ENCODE results near the gene ARHGAP26.

DNA sequence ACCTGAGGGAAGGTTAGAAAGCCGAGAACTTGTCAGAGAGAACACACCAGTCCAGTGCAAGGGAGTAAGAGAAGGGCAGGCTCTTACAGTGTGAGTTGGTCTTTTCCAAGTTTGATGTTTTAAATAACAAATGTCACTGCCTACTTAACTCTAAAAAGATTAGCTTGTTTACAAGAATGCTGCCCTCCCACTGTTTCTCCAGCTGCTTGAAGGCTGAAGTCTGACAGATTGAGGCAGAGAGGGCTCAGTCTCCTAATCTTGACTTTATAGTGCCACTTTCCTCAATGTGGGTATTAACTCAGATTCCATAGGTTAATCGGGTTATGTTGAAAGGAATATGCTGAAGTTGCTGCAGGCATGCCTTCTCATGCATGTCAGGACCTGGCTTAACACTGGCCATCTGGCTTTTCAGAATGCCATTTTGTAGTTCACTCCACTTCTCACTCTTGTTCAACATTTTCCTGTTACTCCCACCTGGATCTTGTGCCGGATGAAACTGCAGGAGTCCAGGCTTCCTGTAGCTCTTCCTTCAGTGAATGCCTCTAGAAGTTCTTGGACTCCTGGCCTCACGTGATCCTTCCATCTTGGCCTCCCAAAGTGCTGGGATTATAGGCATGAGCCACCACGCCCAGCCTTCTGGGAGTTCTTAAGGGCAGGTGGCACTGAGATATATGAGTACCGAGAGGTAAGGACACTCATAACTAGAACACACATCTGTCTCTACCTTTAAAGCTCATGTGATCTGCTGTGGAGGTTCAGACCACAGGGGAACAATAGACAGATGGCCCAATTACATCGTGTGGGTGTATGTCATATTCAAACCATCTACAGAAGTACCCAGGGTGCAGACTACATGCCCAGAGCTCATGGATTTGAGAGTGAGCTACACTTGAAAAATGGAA, 249.7 kb downstream of the ARHGAP26 start:
- no peak for TF ChIP-seq RCOR1 (IDR thresholded peaks at IDR 0.05; ENCODE audit: insufficient replicate concordance, low read length)
- TF ChIP-seq, protein P1, sequence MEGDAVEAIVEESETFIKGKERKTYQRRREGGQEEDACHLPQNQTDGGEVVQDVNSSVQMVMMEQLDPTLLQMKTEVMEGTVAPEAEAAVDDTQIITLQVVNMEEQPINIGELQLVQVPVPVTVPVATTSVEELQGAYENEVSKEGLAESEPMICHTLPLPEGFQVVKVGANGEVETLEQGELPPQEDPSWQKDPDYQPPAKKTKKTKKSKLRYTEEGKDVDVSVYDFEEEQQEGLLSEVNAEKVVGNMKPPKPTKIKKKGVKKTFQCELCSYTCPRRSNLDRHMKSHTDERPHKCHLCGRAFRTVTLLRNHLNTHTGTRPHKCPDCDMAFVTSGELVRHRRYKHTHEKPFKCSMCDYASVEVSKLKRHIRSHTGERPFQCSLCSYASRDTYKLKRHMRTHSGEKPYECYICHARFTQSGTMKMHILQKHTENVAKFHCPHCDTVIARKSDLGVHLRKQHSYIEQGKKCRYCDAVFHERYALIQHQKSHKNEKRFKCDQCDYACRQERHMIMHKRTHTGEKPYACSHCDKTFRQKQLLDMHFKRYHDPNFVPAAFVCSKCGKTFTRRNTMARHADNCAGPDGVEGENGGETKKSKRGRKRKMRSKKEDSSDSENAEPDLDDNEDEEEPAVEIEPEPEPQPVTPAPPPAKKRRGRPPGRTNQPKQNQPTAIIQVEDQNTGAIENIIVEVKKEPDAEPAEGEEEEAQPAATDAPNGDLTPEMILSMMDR (conservative IDR thresholded peaks at IDR 0.05; ENCODE audit: low read depth, low read length): no peak
